Neuronal stem cell (in vitro differentiated cells): ENCODE measurements around the gene PLXDC2.

Experiments used
- DNase-seq: peaks from one replicate; pipeline ENCODE4 v3.0.0-alpha.2; 2013; ENCODE audit warnings: low spot score
- H2AFZ ChIP-seq: one replicate; pipeline ENCODE4 v1.6.1; 2013; ENCODE audit warnings: mild to moderate bottlenecking, low read length, inconsistent platforms
- H2AK5ac ChIP-seq: 2 replicates; pipeline ENCODE4 v1.6.1; 2013; ENCODE audit warnings: low read depth, mild to moderate bottlenecking, inconsistent platforms, low read length, moderate library complexity, mixed read lengths
- H2BK120ac ChIP-seq: 2 replicates; pipeline ENCODE4 v1.6.1; 2013; ENCODE audit warnings: low read depth, mild to moderate bottlenecking, inconsistent platforms, low read length, moderate library complexity, mixed read lengths
- H2BK12ac ChIP-seq: one replicate; pipeline ENCODE4 v1.6.1; 2013; ENCODE audit warnings: low read length, inconsistent platforms
- H2BK15ac ChIP-seq: 2 replicates; pipeline ENCODE4 v1.6.1; 2013; ENCODE audit warnings: mild to moderate bottlenecking, low read length, inconsistent platforms, mixed read lengths
- H2BK5ac ChIP-seq: one replicate; pipeline ENCODE4 v1.6.1; 2013; ENCODE audit warnings: inconsistent platforms, mild to moderate bottlenecking, low read length, moderate library complexity
- H3K14ac ChIP-seq: one replicate; pipeline ENCODE4 v1.6.1; 2013; ENCODE audit warnings: low read length, inconsistent platforms
- H3K18ac ChIP-seq: 2 replicates; pipeline ENCODE4 v1.6.1; 2013; ENCODE audit warnings: low read length, inconsistent platforms
- H3K23ac ChIP-seq: 2 replicates; pipeline ENCODE4 v1.6.1; 2013; ENCODE audit warnings: low read depth, mild to moderate bottlenecking, mixed read lengths, low read length, inconsistent platforms; ENCODE audit not compliant: poor library complexity
- H3K27ac ChIP-seq: replicated peaks from 3 replicates; pipeline ENCODE4 v1.5.1; 2013; ENCODE audit warnings: low read length, inconsistent platforms
- H3K27me3 ChIP-seq, 3 experiments: 2 replicates each; pipeline ENCODE4 v1.6.1; 2013; ENCODE audit warnings: low read length in 3 of 3, mild to moderate bottlenecking in 2 of 3, inconsistent platforms in 1 of 3, low read depth in 1 of 3, mixed read lengths in 1 of 3, moderate library complexity in 1 of 3; ENCODE audit not compliant: control insufficient read depth in 3 of 3, insufficient read depth in 3 of 3
- H3K36me3 ChIP-seq, 2 donors: replicated peaks in 1 of 2; 2 replicates each; pipeline ENCODE4 v1.6.1; 2013; ENCODE audit warnings: low read length in 2 of 2; ENCODE audit not compliant: control insufficient read depth in 2 of 2, insufficient read depth in 2 of 2
- H3K4ac ChIP-seq: 2 replicates; pipeline ENCODE4 v1.6.1; 2013; ENCODE audit warnings: inconsistent platforms, mild to moderate bottlenecking, low read length, moderate library complexity
- H3K4me1 ChIP-seq, 2 donors: 1 replicate in 1 of 2; 2 replicates in 1 of 2; pipeline ENCODE4 v1.6.1; 2013; ENCODE audit warnings: low read length in 2 of 2, low read depth in 1 of 2; ENCODE audit not compliant: control insufficient read depth in 2 of 2, insufficient read depth in 1 of 2
- H3K4me2 ChIP-seq: one replicate; pipeline ENCODE4 v1.6.1; 2013; ENCODE audit warnings: mild to moderate bottlenecking, low read length, inconsistent platforms; ENCODE audit not compliant: insufficient read depth, poor library complexity, severe bottlenecking
- H3K4me3 ChIP-seq, 2 donors: 2 replicates each; pipeline ENCODE4 v1.5.1; 2013; ENCODE audit warnings: low read length in 2 of 2, mild to moderate bottlenecking in 2 of 2, inconsistent platforms in 1 of 2, moderate library complexity in 1 of 2
- H3K79me1 ChIP-seq: one replicate; pipeline ENCODE4 v1.6.1; 2013; ENCODE audit warnings: low read depth, mild to moderate bottlenecking, inconsistent platforms, low read length, moderate library complexity
- H3K9ac ChIP-seq: one replicate; pipeline ENCODE4 v1.6.1; 2013; ENCODE audit warnings: mild to moderate bottlenecking, low read depth, low read length, inconsistent platforms; ENCODE audit not compliant: poor library complexity
- H3K9me3 ChIP-seq, 2 donors: replicated peaks in 1 of 2; 2 replicates each; pipeline versions ENCODE3 to v1.6.1; 2013; ENCODE audit warnings: low read length in 2 of 2, mild to moderate bottlenecking in 2 of 2, inconsistent platforms in 1 of 2, low read depth in 1 of 2, mixed read lengths in 1 of 2, moderate library complexity in 1 of 2; ENCODE audit not compliant: control insufficient read depth in 2 of 2, insufficient read depth in 1 of 2
- H4K8ac ChIP-seq: one replicate; pipeline ENCODE4 v1.6.1; 2013; ENCODE audit warnings: low read depth, mild to moderate bottlenecking, inconsistent platforms, low read length, moderate library complexity
- H4K91ac ChIP-seq: one replicate; pipeline ENCODE4 v1.6.1; 2013; ENCODE audit warnings: low read length, low read depth, mild to moderate bottlenecking, inconsistent platforms; ENCODE audit not compliant: poor library complexity
- WGBS, 2 donors: extraction: QIAGEN DNeasy Blood & Tissue Kit; methylation state at CpG; one replicate each; pipeline ENCODE4 v1.1.7; 2013; ENCODE audit warnings: missing lambda C conversion rate in 2 of 2, mixed read lengths in 1 of 2; ENCODE audit not compliant: insufficient read length in 2 of 2, insufficient replicate concordance in 1 of 2; ENCODE audit errors: extremely low coverage in 2 of 2; 5-methylcytosine and 5-hydroxymethylcytosine counted together

PLXDC2 gene

DNA sequence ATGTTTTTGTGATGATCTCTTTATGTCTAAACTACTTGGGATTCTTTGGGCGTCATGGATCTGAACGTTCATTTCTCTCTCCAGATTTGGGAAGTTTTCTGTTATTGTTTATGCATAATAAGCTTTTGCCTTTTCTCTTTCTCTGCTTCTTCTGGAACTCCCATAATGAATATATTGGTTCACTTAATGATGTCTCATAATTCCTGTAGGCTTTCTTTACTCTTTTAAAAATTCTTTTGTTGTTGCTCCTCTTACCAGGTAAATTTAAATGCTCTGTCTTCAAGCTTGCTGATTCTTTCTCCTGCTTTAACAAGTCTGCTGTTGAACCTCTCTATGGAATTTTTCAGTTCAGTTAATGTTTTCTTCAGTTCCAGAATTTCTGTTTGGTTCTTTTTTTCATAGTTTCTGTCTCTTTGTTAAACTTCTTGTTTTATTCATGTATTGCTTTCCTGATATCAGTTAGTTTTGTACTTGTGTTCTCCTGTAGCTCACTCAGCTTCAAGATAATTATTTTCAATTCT, 317.5 kb downstream of the PLXDC2 start:
- Histone ChIP-seq H3K4me2 (no peak overlapping the region), H3K18ac (no peak overlapping the region), H3K27me3 (no peaks in the 10 kb centered on the region), H2BK120ac (no peak overlapping the region), H3K4me3 (no peak overlapping the region), H3K27ac (no peak overlapping the region), H2AFZ (no peak overlapping the region), H2BK5ac (no peak overlapping the region), H3K79me1 (peaks cover 3% of the 10 kb centered on the region), H4K8ac (no peak overlapping the region), H3K4ac (no peak overlapping the region), H3K4me1 (no peaks in the 10 kb centered on the region), H3K9ac (no peak overlapping the region), H2AK5ac (no peak overlapping the region), H2BK12ac (no peak overlapping the region), H3K9me3 (peaks cover 0 to 16% of the 10 kb centered on the region in 2 donors), H2BK15ac (no peak overlapping the region), H3K23ac (no peak overlapping the region), H4K91ac (no peak overlapping the region), H3K14ac (no peak overlapping the region), H3K36me3 (no peaks in the 10 kb centered on the region)
- no peak for DNase-seq
- no CpG with 5 or more reads among the region's 2 CpGs for WGBS, 2 donors

DNA sequence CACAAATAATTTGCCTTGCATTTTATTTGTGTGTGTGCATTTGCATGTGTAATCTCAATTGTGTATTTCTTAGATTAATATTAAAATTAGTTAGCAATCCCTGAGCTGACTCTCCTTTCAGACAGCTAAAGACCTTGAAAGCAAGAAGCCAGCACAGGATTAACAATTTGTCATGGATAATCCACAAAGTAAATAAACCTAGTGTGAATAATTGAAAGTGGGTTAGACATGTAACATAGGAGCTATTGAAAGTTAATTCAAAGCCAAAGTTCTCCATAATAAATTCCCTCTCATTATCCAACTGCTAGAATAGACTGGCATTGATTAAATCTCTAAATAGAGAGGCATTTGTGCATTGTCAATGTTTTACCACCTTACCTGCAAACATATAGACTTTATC, 326.1 kb downstream of the PLXDC2 start:
- Histone ChIP-seq H2BK120ac (no peak overlapping the region), H2BK5ac (no peak overlapping the region), H2BK12ac (no peak overlapping the region), H3K4me3 (no peak overlapping the region), H3K23ac (no peak overlapping the region), H3K18ac (no peak overlapping the region), H3K4me2 (no peak overlapping the region), H3K4ac (no peak overlapping the region), H3K9me3 (no peaks in the 10 kb centered on the region), H4K8ac (no peak overlapping the region), H3K14ac (no peak overlapping the region), H3K79me1 (no peaks in the 10 kb centered on the region), H2AFZ (no peak overlapping the region), H2BK15ac (no peak overlapping the region), H3K27ac (no peak overlapping the region), H3K4me1 (peaks cover 0 to 3% of the 10 kb centered on the region in 2 donors), H3K36me3 (no peaks in the 10 kb centered on the region), H2AK5ac (no peak overlapping the region), H3K27me3 (no peaks in the 10 kb centered on the region), H4K91ac (no peak overlapping the region), H3K9ac (no peak overlapping the region)
- DNase-seq, result no peak

DNA sequence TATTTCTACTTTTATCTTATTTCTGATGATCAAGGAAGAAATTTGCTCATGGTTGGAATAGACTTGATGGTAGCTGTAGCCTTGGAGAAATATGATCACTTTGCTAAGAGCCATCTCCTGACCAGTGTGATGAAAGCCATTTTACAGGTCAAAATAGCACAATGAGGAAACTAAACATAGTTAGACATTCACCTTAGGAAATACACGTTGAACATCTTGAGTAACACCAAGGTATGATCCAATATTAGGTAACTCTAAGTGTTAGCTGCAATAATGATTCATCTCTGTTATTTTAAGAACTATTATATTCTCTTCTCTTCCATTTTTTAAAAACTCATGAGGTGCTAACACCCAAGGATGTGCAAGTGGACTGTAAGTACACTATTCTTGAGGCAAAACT, 328.0 kb downstream of the PLXDC2 start:
- H3K9ac ChIP-seq, result no peak overlapping the region
- no peak overlapping the region for H2AK5ac ChIP-seq
- H2AFZ ChIP-seq, result no peak overlapping the region
- no peak overlapping the region for H2BK5ac ChIP-seq
- H2BK120ac ChIP-seq, result no peak overlapping the region
- H3K4ac ChIP-seq, result no peak overlapping the region
- WGBS, 2 donors, result no CpG with 5 or more reads among the region's 1 CpG
- H3K23ac ChIP-seq, result no peak overlapping the region
- no peak overlapping the region for H3K14ac ChIP-seq
- no peak overlapping the region for H4K8ac ChIP-seq
- H3K27me3 ChIP-seq, result no peaks in the 10 kb centered on the region
- H3K79me1 ChIP-seq, result no peaks in the 10 kb centered on the region
- no peak overlapping the region for H2BK12ac ChIP-seq
- no peak overlapping the region for H3K18ac ChIP-seq
- no peak for DNase-seq
- peaks cover 0 to 11% of the 10 kb centered on the region in 2 donors for H3K4me1 ChIP-seq
- no peak overlapping the region for H3K4me2 ChIP-seq
- H2BK15ac ChIP-seq, result no peak overlapping the region
- H3K36me3 ChIP-seq, result no peaks in the 10 kb centered on the region
- H4K91ac ChIP-seq, result no peak overlapping the region
- H3K4me3 ChIP-seq, result no peak overlapping the region
- H3K9me3 ChIP-seq, result no peaks in the 10 kb centered on the region
- H3K27ac ChIP-seq, result no peak overlapping the region

DNA sequence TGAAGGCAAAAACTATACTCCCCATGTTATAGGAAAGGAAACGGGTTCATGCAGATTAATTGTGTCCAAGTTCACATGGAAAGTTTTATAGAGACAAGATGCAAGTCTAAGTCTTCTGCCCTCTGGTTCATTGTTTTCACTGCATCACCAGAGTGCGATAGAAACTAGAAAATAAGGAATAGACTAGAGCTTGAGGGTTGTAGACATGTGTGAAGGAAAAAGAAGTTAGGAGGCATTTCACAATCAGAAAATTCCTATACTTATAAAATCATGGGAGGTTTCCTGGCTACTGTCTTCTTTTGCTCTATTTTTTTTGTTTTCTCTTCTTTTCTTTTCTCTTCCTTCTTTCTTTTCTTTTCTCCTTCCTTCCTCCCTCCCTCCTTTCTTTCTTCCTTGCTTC, 329.8 kb downstream of the PLXDC2 start:
- no peaks in the 10 kb centered on the region for H3K9me3 ChIP-seq
- no peak overlapping the region for H3K27ac ChIP-seq
- H3K27me3 ChIP-seq, result no peaks in the 10 kb centered on the region
- H2AFZ ChIP-seq, result no peak overlapping the region
- no peak overlapping the region for H3K4me3 ChIP-seq
- H2BK15ac ChIP-seq, result no peak overlapping the region
- no peak overlapping the region for H4K91ac ChIP-seq
- no peak overlapping the region for H3K18ac ChIP-seq
- H3K9ac ChIP-seq, result no peak overlapping the region
- H4K8ac ChIP-seq, result no peak overlapping the region
- H2AK5ac ChIP-seq, result no peak overlapping the region
- no peaks in the 10 kb centered on the region for H3K36me3 ChIP-seq
- no CpG with 5 or more reads among the region's 2 CpGs for WGBS, 2 donors
- no peaks in the 10 kb centered on the region for H3K79me1 ChIP-seq
- H3K14ac ChIP-seq, result no peak overlapping the region
- no peak for DNase-seq
- no peak overlapping the region for H2BK120ac ChIP-seq
- no peak overlapping the region for H3K4ac ChIP-seq
- H3K4me2 ChIP-seq, result no peak overlapping the region
- no peak overlapping the region for H3K23ac ChIP-seq
- H3K4me1 ChIP-seq, result peaks cover 0 to 12% of the 10 kb centered on the region in 2 donors
- no peak overlapping the region for H2BK12ac ChIP-seq
- H2BK5ac ChIP-seq, result no peak overlapping the region
